NB4 (cell line): ENCODE data around the gene IGF1.

Source experiments
- DNase-seq: peaks from one replicate; pipeline ENCODE4 v3.0.0; 2010; ENCODE audit warnings: low read depth
- H3K4me3 ChIP-seq: one replicate; pipeline ENCODE4 v1.5.1; 2011; ENCODE audit warnings: mild to moderate bottlenecking, low read depth, low read length, moderate library complexity
- CTCF ChIP-seq: IDR thresholded peaks from one replicate; pipeline ENCODE4 v1.5.1; 2012; ENCODE audit warnings: low read depth, low read length
- MAX ChIP-seq: IDR thresholded peaks from 2 replicates; pipeline ENCODE4 v1.6.1; 2011; ENCODE audit warnings: low read depth, low read length
- MYC ChIP-seq: IDR thresholded peaks from 2 replicates; pipeline ENCODE4 v1.6.1; 2011; ENCODE audit warnings: low read depth, low read length
- POLR2A ChIP-seq: IDR thresholded peaks from 2 replicates; pipeline ENCODE4 v1.6.1; 2011; ENCODE audit warnings: mild to moderate bottlenecking; ENCODE audit not compliant: insufficient read length; ENCODE audit errors: extremely low read depth

IGF1 gene

GRCh38 chr12:102474438-102475064 is 5.8 kb downstream of the IGF1 start:
- no peak overlapping the region for H3K4me3 ChIP-seq
- no peak for DNase-seq
- TF ChIP-seq CTCF: no peak
- no peak for TF ChIP-seq MAX
- no peak for TF ChIP-seq POLR2A
- no peak for TF ChIP-seq MYC

GRCh38 chr12:102472496-102472895 is 7.9 kb downstream of the IGF1 start:
- DNase-seq: no peak
- H3K4me3 ChIP-seq: no peak overlapping the region
- TF ChIP-seq MYC (no peak), MAX (no peak), CTCF (no peak), POLR2A (no peak)

- TF ChIP-seq MAX (no peak), POLR2A (no peak), MYC (no peak), CTCF (no peak)
- no peak for DNase-seq
- H3K4me3 ChIP-seq: no peak overlapping the region
Measured at GRCh38 chr12:102471556-102471955, 8.8 kb downstream of the IGF1 start.

- H3K4me3 ChIP-seq: no peak overlapping the region
- TF ChIP-seq MAX (no peak), CTCF (no peak), POLR2A (no peak), MYC (no peak)
- DNase-seq: no peak
Measured at GRCh38 chr12:102470945-102471344, 9.4 kb downstream of the IGF1 start.

- DNase-seq: no peak
- TF ChIP-seq MYC: no peak
- no peak overlapping the region for H3K4me3 ChIP-seq
Measured at GRCh38 chr12:102468261-102468915, 12.0 kb downstream of the IGF1 start.

- TF ChIP-seq CTCF: no peak
- TF ChIP-seq POLR2A: no peak
- no peak for TF ChIP-seq MAX
- TF ChIP-seq MYC: no peak
- DNase-seq: no peak
Measured at GRCh38 chr12:102465762-102466560, 14.4 kb downstream of the IGF1 start.

More at GRCh38 chr12:102465762-102466560, 14.4 kb downstream of the IGF1 start:
- H3K4me3 ChIP-seq: no peak overlapping the region
